Gastroesophageal sphincter (tissue), 4 donors: Measurements from ENCODE around the gene ERF. TPM values are rescaled to one million over a fixed set of nuclear protein-coding genes. Genes with fewer than 3 reads are reported as not detected.

Experiments used
- ATAC-seq: fragments of 150-250 bp; one replicate; pipeline ENCODE4 v1.9.1; 2016; ENCODE audit warnings: mild to moderate bottlenecking, moderate library complexity
- H3K27ac ChIP-seq, 4 donors: fragments of 200-600 bp; sonication (generic) in 3 of 4; 1 replicate in 3 of 4; 2 replicates in 1 of 4; pipeline ENCODE4 v1.5.1; 2016 to 2019
- H3K27me3 ChIP-seq: fragments of 200-600 bp; sonication (generic); one replicate; pipeline ENCODE4 v1.5.1; 2019
- H3K36me3 ChIP-seq, 2 donors: fragments of 200-600 bp; sonication (generic); one replicate each; pipeline ENCODE4 v1.5.1; 2019; ENCODE audit warnings: control low read depth in 1 of 2
- H3K4me1 ChIP-seq, 3 donors: fragments of 200-600 bp; sonication (generic); 1 replicate in 2 of 3; 2 replicates in 1 of 3; pipeline ENCODE4 v1.5.1; 2016 to 2019; ENCODE audit warnings: control low read depth in 2 of 3
- H3K4me3 ChIP-seq, 2 donors: fragments of 200-600 bp; sonication (generic); one replicate each; pipeline ENCODE4 v1.5.1; 2019; ENCODE audit warnings: mild to moderate bottlenecking in 1 of 2, moderate library complexity in 1 of 2
- H3K9me3 ChIP-seq, 3 donors: fragments of 200-600 bp; sonication (generic); one replicate each; pipeline ENCODE4 v1.5.1; 2017 to 2019; ENCODE audit warnings: control low read depth in 2 of 3
- CTCF ChIP-seq, 4 experiments: fragments of 200-600 bp in 2 of 4; fragments of 450-650 bp in 2 of 4; sonication (generic) in 1 of 4; IDR thresholded peaks; one replicate each; pipeline ENCODE4 v1.5.1; 2017 to 2019; ENCODE audit warnings: antibody characterized with exemption in 4 of 4, mild to moderate bottlenecking in 2 of 4, moderate library complexity in 2 of 4
- EP300 ChIP-seq: sonication (generic); formaldehyde crosslinking; IDR thresholded peaks from one replicate; pipeline ENCODE4 v1.6.1; 2017; ENCODE audit warnings: antibody characterized with exemption, mild to moderate bottlenecking
- POLR2A ChIP-seq, 2 donors: fragments of 450-650 bp; IDR thresholded peaks; one replicate each; pipeline ENCODE4 v1.6.1; 2017; ENCODE audit warnings: antibody characterized with exemption in 2 of 2, mild to moderate bottlenecking in 2 of 2, moderate library complexity in 1 of 2
- POLR2AphosphoS5 ChIP-seq: sonication (generic); formaldehyde crosslinking; IDR thresholded peaks from one replicate; pipeline ENCODE4 v1.6.1; 2017; ENCODE audit warnings: antibody characterized with exemption
- WGBS, 2 donors: methylation state at CpG; one replicate each; pipeline ENCODE4 v1.1.5; 2018; ENCODE audit warnings: low coverage in 1 of 2; 5-methylcytosine and 5-hydroxymethylcytosine counted together
- total RNA-seq, 4 donors: library from RNA; depleted of rRNA; stranded (reverse); fragments of >200 nt; gene quantifications; one replicate each; pipeline ENCODE4 v1.1.0, GENCODE V29; 2016

The ERF gene
- total RNA-seq, 4 donors from 2014 or later = 28.4 to 46.4 (median 39.9) TPM

DNA sequence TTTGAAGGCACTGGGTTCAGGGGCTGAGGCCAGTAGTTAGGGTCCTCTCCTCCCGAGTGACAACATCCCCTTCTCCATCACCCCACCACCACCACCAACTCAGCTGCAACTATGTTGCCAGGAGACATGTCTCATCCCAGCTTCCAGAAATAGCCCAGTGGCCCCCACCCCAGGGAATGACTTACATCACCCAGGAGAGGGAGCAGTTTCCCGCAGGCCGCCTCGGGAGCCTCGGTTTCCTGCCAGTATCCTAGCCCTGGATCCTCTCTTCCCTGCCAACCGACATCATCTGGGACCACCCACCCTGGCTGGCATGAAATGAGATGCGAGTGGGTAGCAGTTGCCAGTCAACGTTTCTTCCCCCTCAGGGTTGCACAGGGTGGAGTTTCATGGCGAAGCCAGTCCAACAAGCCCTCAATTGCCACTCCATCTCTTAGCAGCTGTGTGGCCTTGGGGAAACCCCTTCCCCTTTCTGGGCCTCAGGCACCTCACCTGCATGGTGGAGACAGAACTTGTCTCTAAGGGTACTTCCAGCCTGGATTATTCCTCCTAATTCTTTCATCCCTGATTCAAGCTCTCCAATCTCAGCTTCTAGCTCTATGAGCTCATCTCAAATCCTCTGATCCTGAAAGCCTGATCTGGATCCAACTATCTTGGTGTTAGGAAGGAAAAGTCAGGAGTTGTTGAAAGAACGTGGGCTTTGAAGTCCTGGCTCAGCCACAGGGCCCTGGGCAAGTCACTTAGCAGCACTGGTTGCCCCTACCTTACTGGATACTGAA, 8.6 kb downstream of the ERF start:
- Histone ChIP-seq H3K4me3 (no peak overlapping the region), H3K9me3 (no peaks in the 10 kb centered on the region), H3K36me3 (peaks cover 0 to 26% of the 10 kb centered on the region in 2 donors), H3K4me1 (peaks cover 5 to 85% (median 47%) of the 10 kb centered on the region in 3 donors), H3K27me3 (no peaks in the 10 kb centered on the region), H3K27ac (peak overlapping the region in 3 of 4 donors; percentile 95 to 98 (median 98))
- no peak for ATAC-seq
- 4 to 5% methylated on average over 7 of the region's 10 CpGs for WGBS, 2 donors
- no peak for TF ChIP-seq EP300
- TF ChIP-seq CTCF (IDR thresholded peaks at IDR 0.05) = peak in 3 of 4 experiments; percentile 73 to 86 (median 76)
- peak; percentile 76 for TF ChIP-seq POLR2AphosphoS5

- no peak for ATAC-seq
- peak overlapping the region in 3 of 4 donors; percentile 95 to 98 (median 98) for H3K27ac ChIP-seq
- WGBS, 2 donors = 0 to 62% methylated on average over 1 to 4 of the region's 10 CpGs
- H3K27me3 ChIP-seq = no peaks in the 10 kb centered on the region
- H3K4me1 ChIP-seq = peaks cover 5 to 85% (median 41%) of the 10 kb centered on the region in 3 donors
- peaks cover 0 to 26% of the 10 kb centered on the region in 2 donors for H3K36me3 ChIP-seq
- no peak overlapping the region for H3K4me3 ChIP-seq
- H3K9me3 ChIP-seq = no peaks in the 10 kb centered on the region
- TF ChIP-seq EP300 (no peak), POLR2A (IDR thresholded peaks at IDR 0.05) (no peak), CTCF (IDR thresholded peaks at IDR 0.05) (no peak), POLR2AphosphoS5 (no peak)
Observed at GRCh38 chr19:42245231-42245630, 9.7 kb downstream of the ERF start.

DNA sequence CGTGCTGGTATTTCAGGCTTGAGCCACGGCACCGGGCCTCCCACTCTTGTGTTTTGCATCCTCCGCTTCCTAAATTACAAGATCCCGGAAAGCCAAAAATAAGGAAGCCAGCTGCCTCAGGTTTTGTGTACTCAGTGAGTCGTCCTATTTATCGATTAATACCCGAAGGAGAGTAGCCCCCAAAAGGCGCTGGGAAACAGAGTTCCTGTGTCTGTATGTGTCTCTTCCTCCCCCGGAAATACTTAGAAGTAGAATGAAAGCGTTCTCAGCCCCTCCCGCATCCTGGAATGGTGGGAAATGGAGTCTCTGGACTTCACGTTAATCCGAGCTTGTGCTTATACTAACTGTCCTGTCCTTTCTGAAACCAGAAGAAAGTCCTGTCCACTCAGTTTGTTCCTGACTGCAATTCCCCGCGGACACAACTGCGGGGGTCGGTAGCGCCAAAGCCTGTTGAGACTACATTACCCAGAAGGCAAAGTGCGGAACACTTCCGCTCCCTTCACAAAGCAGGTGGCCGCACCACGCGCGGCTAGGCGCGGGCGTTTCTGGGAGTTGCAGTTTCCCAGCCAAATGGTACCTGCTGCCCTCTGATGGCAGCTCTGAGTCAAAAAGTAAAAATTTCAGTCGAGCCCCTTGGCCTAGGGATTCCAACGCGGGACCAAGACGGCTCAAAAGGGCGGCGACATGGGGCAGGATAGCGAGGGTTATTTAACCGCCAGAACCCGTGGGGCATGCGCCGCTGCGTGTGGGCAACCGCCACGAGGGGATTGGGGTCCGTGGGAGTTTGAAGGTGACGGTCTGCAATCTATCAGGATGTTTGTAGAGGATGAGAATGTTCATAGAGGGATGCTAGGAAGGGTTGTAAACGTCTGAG, 10.3 kb downstream of the ERF start:
- 1 to 2% methylated on average over 19 to 21 of the region's 45 CpGs for WGBS, 2 donors
- Histone ChIP-seq H3K4me1 (peaks cover 5 to 85% (median 35%) of the 10 kb centered on the region in 3 donors), H3K9me3 (no peaks in the 10 kb centered on the region), H3K36me3 (peaks cover 0 to 28% of the 10 kb centered on the region in 2 donors), H3K4me3 (peak overlapping the region; percentile 29 to 92), H3K27ac (peak overlapping the region; percentile 72 to 98 (median 96)), H3K27me3 (no peaks in the 10 kb centered on the region)
- TF ChIP-seq POLR2AphosphoS5 = peak; percentile 69
- TF ChIP-seq EP300 = no peak
- peak in 3 of 4 experiments; percentile 67 to 81 (median 70) for TF ChIP-seq CTCF (IDR thresholded peaks at IDR 0.05)
- TF ChIP-seq POLR2A (IDR thresholded peaks at IDR 0.05) = peak; percentile 10 to 43
- ATAC-seq = peak; percentile 32

- peak within 1 kb of the TSS; percentile 72 to 98 (median 96) for H3K27ac ChIP-seq
- no peaks in the 10 kb centered on the region for H3K9me3 ChIP-seq
- H3K4me3 ChIP-seq = peak within 1 kb of the TSS; percentile 71 to 92
- ATAC-seq = peak; percentile 90
- H3K4me1 ChIP-seq = peaks cover 5 to 76% (median 38%) of the 10 kb centered on the region in 3 donors
- TF ChIP-seq CTCF (IDR thresholded peaks at IDR 0.05) = peak in 1 of 4 experiments; percentile 12
- peak; percentile 59 to 94 for TF ChIP-seq POLR2A (IDR thresholded peaks at IDR 0.05)
- no peak for TF ChIP-seq EP300
- TF ChIP-seq POLR2AphosphoS5 = peak; percentile 91
- H3K27me3 ChIP-seq = no peaks in the 10 kb centered on the region
- WGBS, 2 donors = 0% methylated on average over 5 of the region's 76 CpGs
- peaks cover 0 to 24% of the 10 kb centered on the region in 2 donors for H3K36me3 ChIP-seq
Observed at GRCh38 chr19:42242512-42243409, 12.2 kb downstream of the ERF start, which contains the start of gene GSK3A. Gene GSK3A, minus strand, starts transcription at chr19:42242602. Its CDS starts 137 bp downstream, at chr19:42242465.
